Prostate gland (tissue), 2 donors: ENCODE measurements around the gene ADAMTSL3.

Experiments
- CTCF ChIP-seq, 4 experiments: fragments of 200-600 bp in 2 of 4; fragments of 450-650 bp in 2 of 4; sonication (generic) in 2 of 4; IDR thresholded peaks; 1 replicate in 3 of 4; 2 replicates in 1 of 4; pipeline ENCODE4 v1.5.1; 2016 to 2019; ENCODE audit warnings: antibody characterized with exemption in 4 of 4, mild to moderate bottlenecking in 2 of 4, moderate library complexity in 2 of 4
- POLR2AphosphoS5 ChIP-seq: sonication (generic); formaldehyde crosslinking; IDR thresholded peaks from one replicate; pipeline ENCODE4 v1.6.1; 2017; ENCODE audit warnings: antibody characterized with exemption

DNA sequence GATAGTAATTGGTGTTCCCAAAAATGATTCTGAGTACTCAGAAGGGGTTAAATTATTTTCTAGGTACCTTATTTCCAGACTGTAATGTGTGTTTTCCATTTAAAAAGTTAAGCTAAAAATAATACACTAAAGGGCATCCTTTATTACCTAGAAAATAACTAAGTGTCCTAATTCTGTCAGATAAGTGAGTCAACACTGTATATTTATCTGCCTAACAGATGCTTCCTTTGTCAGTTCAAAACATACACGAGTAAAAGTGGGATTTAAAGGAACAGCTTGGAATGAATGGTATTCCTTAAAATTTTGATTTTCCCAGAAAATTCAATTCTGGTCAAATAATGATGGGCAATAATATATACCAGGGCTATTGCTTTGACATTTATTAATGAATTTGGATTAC, 78.3 kb downstream of the ADAMTSL3 start:
- TF ChIP-seq POLR2AphosphoS5 (no peak), CTCF (IDR thresholded peaks at IDR 0.05) (no peak)
